Kidney (tissue), 14 donors: ENCODE data around the gene KCNH5. TPM values are rescaled to one million over a fixed set of nuclear protein-coding genes. Genes with fewer than 3 reads are reported as not detected.

Experiments
- DNase-seq, 5 donors: peaks; one replicate each; pipeline ENCODE4 v3.0.0-alpha.2; 2013 to 2020
- FAIRE-seq: peaks from 2 replicates; lab custom pipeline; 2012; peaks lifted over from hg19 to GRCh38; lab: Jason Lieb, UNC
- H3K27ac ChIP-seq, 2 donors: one replicate each; pipeline ENCODE4 v1.7.0; 2013; ENCODE audit warnings: low read depth in 2 of 2, low read length in 2 of 2, inconsistent platforms in 1 of 2
- H3K27me3 ChIP-seq: one replicate; pipeline ENCODE4 v1.7.1; 2013; ENCODE audit warnings: low read length, inconsistent platforms; ENCODE audit not compliant: control insufficient read depth, insufficient read depth
- H3K36me3 ChIP-seq, 3 donors: one replicate each; pipeline versions ENCODE4 v1.7.0 to v1.7.1; 2013; ENCODE audit warnings: low read length in 3 of 3, control low read depth in 1 of 3, inconsistent platforms in 1 of 3; ENCODE audit not compliant: insufficient read depth in 3 of 3, control insufficient read depth in 2 of 3
- H3K4me1 ChIP-seq, 3 donors: one replicate each; pipeline versions ENCODE4 v1.7.0 to v1.7.1; 2013; ENCODE audit warnings: low read length in 3 of 3, inconsistent platforms in 1 of 3, low read depth in 1 of 3; ENCODE audit not compliant: control insufficient read depth in 2 of 3, insufficient read depth in 2 of 3
- H3K4me3 ChIP-seq, 3 donors: one replicate each; pipeline versions ENCODE4 v1.7.0 to v1.8.1; 2013; ENCODE audit warnings: low read length in 3 of 3, control low read depth in 1 of 3, inconsistent platforms in 1 of 3
- H3K9ac ChIP-seq, 3 donors: one replicate each; pipeline versions ENCODE4 v1.7.0 to v1.7.1; 2013; ENCODE audit warnings: low read length in 3 of 3, control low read depth in 1 of 3, inconsistent platforms in 1 of 3
- H3K9me3 ChIP-seq, 3 donors: one replicate each; pipeline versions ENCODE4 v1.7.0 to v1.7.1; 2013; ENCODE audit warnings: low read length in 3 of 3, control low read depth in 1 of 3, inconsistent platforms in 1 of 3; ENCODE audit not compliant: control insufficient read depth in 2 of 3, insufficient read depth in 1 of 3
- intact Hi-C: fragments of 100-400 bp; cut with DNase I; formaldehyde crosslinking; loops from one replicate; pipeline ENCODE4 v1.11.1; 2022
- polyA plus RNA-seq: library from polyadenylated mRNA; stranded (reverse); fragments of 350-450 nt; fragmentation: Illumina TruSeq; extraction: RNeasy Lipid Tissue Mini Kit (QIAGEN cat#74804); gene quantifications from one replicate; pipeline ENCODE4 v1.2.3, GENCODE V29; 2014; ENCODE audit warnings: low read depth, low replicate concordance; ENCODE audit not compliant: insufficient read depth
- total RNA-seq: library from RNA; stranded (reverse); fragmentation: NEBNext Ultra II Directional; extraction: Animal tissue kit (Norgen Biotek cat#: 25700); gene quantifications from one replicate; pipeline ENCODE4 v1.2.1, GENCODE V29; 2021
- TF ChIP-seq, protein P1 (sequence below): IDR thresholded peaks from 3 replicates; pipeline ENCODE4 v1.5.1; 2012; ENCODE audit warnings: mild to moderate bottlenecking, moderate library complexity, borderline replicate concordance; ENCODE audit not compliant: insufficient read depth; ENCODE audit errors: extremely low read depth
- donor health status: control.
- donor health status: control.
- donor health status: control.
- donor health status: control.
- donor health status: control.
- donor health status: DM: yes; HTN: yes; CAD: no.
- donor health status: Normal renal cell carcinoma (clear cell type).

Gene KCNH5
- total and polyA plus RNA-seq, 2 donors from 2014 or later = not detected

DNA sequence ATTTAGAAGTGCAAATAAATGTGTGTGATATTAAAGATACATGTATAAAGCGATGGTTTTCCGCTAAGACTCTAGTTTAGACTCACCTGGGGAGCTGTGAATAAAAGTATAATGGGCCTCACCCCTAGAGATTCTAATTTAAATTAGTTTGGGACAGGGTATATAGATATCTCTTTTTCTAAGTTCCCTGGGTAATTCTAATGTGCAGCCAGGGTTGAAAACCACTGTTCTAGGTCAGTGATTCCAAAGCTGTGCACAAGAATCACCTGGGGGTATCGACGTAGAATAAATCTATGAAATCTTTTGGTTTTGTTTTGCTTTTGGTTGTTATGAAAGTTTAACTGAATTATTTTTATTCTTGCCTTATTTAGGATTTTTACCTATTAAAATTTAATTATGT, 302.1 kb downstream of the KCNH5 start:
- intact Hi-C loops = no loop called here
- Histone ChIP-seq H3K4me1 (no peaks in the 10 kb centered on the region), H3K27me3 (no peaks in the 10 kb centered on the region), H3K4me3 (no peak overlapping the region), H3K9me3 (no peaks in the 10 kb centered on the region), H3K27ac (no peak overlapping the region), H3K36me3 (no peaks in the 10 kb centered on the region), H3K9ac (no peak overlapping the region)
- no peak for DNase-seq
- TF ChIP-seq, protein P1, sequence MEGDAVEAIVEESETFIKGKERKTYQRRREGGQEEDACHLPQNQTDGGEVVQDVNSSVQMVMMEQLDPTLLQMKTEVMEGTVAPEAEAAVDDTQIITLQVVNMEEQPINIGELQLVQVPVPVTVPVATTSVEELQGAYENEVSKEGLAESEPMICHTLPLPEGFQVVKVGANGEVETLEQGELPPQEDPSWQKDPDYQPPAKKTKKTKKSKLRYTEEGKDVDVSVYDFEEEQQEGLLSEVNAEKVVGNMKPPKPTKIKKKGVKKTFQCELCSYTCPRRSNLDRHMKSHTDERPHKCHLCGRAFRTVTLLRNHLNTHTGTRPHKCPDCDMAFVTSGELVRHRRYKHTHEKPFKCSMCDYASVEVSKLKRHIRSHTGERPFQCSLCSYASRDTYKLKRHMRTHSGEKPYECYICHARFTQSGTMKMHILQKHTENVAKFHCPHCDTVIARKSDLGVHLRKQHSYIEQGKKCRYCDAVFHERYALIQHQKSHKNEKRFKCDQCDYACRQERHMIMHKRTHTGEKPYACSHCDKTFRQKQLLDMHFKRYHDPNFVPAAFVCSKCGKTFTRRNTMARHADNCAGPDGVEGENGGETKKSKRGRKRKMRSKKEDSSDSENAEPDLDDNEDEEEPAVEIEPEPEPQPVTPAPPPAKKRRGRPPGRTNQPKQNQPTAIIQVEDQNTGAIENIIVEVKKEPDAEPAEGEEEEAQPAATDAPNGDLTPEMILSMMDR = no peak
- FAIRE-seq = no peak

DNA sequence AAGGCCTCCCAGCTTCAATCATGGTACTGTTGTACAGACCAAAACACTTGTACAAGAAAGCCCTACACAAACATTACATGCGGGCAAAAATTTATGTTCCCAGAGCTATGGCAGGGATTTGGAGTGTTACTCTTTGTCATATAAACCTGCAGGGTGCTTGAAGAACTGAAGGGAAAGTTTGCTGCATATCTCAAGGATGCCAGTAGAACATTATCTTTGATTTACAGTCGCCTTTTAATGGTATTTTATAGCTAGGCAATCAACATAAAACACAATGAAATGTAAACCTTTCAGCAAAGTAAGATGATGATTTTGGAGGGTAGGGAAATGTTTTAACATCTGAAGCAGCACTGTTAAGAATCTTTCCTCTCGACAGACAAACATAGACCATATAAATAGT, 305.6 kb downstream of the KCNH5 start:
- TF ChIP-seq, protein P1 = no peak
- no peak overlapping the region for H3K4me3 ChIP-seq
- intact Hi-C loops = no loop called here
- H3K36me3 ChIP-seq = no peaks in the 10 kb centered on the region
- no peak for FAIRE-seq
- H3K27ac ChIP-seq = no peak overlapping the region
- no peak overlapping the region for H3K9ac ChIP-seq
- H3K27me3 ChIP-seq = no peaks in the 10 kb centered on the region
- peaks cover 0 to 3% (median 0%) of the 10 kb centered on the region in 3 donors for H3K9me3 ChIP-seq
- peak in 2 of 5 donors; percentile 2 to 6 for DNase-seq
- H3K4me1 ChIP-seq = no peaks in the 10 kb centered on the region

DNA sequence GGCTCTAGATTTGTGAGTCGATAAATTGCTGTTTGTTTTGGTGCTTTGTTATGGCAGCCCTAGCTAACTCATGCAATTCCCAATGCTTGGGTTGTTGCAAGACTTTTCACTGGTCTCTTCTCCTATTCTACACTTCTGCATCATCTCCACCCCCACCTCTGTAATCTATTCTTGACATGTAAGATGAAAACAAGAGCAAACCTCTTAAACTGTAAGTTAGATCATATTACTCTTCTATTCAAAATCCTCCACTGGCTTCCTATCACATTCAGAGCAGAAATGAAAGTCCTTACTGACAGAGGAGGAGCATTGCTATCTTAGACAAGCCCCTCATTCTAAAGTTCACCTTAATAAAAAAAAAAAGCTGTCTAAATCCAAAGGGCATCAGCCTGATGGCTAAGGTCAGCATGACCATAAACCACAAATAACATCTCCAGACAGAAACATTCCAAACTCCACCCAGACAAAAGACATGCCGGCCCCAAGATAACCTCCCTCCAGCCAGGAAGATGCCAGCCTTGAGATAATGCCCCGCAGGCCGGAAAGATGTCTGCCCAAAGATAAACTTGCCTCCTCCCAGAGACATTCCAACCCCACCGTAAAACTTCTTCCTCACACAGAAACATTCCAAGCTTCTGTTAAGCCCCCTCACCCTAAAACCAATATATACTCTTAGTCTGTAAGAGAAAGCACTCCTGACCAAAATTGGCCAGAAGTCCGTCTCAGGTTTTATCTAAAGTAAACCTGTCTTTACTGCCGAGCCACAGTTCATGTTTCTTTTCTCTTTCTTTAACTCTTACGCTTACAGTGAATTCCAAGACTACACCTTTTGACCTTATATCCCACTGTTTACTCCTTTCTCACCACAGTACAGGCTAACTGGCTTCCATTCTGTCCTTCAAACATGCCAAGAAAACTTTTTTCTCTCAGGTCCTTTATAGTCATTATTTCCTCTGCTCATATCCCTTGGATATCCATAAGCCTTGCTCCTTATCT, 308.9 kb downstream of the KCNH5 start:
- Histone ChIP-seq H3K9ac (no peak overlapping the region), H3K36me3 (no peaks in the 10 kb centered on the region), H3K4me1 (no peaks in the 10 kb centered on the region), H3K27me3 (no peaks in the 10 kb centered on the region), H3K4me3 (no peak overlapping the region), H3K9me3 (peaks cover 0 to 3% (median 0%) of the 10 kb centered on the region in 3 donors), H3K27ac (no peak overlapping the region)
- FAIRE-seq (no peak), DNase-seq (no peak)
- TF ChIP-seq, protein P1 = no peak
- intact Hi-C loops = no loop called here
